Progenitor cell of endocrine pancreas (in vitro differentiated cells): Measurements from ENCODE around the gene C1QTNF1. TPM values are rescaled to one million over a fixed set of nuclear protein-coding genes. Genes with fewer than 3 reads are reported as not detected.
A peak's percentile ranks its signal among the peaks of the same experiment; 100 is the strongest.

Experiments used
- DNase-seq: peaks from one replicate; pipeline ENCODE4 v3.0.0; 2021; ENCODE audit warnings: low spot score; ENCODE audit not compliant: unreplicated experiment
- H3K27ac Mint-ChIP-seq: 2 replicates; pipeline ENCODE4 v1.8.0; 2021; ENCODE audit warnings: mild to moderate bottlenecking, moderate library complexity, mixed read lengths
- H3K27me3 Mint-ChIP-seq: 2 replicates; pipeline ENCODE4 v1.8.0; 2021; ENCODE audit warnings: mixed read lengths
- H3K36me3 Mint-ChIP-seq: 2 replicates; pipeline ENCODE4 v1.8.0; 2022; ENCODE audit warnings: mixed read lengths; ENCODE audit not compliant: insufficient read depth
- H3K4me1 Mint-ChIP-seq: 2 replicates; pipeline ENCODE4 v1.8.0; 2021; ENCODE audit warnings: low read depth, mixed read lengths
- H3K4me3 Mint-ChIP-seq: 2 replicates; pipeline ENCODE4 v1.8.0; 2021; ENCODE audit warnings: low read depth, mild to moderate bottlenecking, moderate library complexity, mixed read lengths
- H3K9me3 Mint-ChIP-seq: 2 replicates; pipeline ENCODE4 v1.8.0; 2021; ENCODE audit warnings: low read depth, mixed read lengths
- CTCF ChIP-seq: fragments of 200-600 bp; sonication (generic); IDR thresholded peaks from one replicate; pipeline ENCODE4 v1.5.0; 2021; ENCODE audit warnings: antibody characterized with exemption, mild to moderate bottlenecking; ENCODE audit not compliant: unreplicated experiment
- total RNA-seq: library from RNA; stranded (reverse); gene quantifications from 2 replicates; pipeline ENCODE4 v1.2.1, GENCODE V29; 2021

The C1QTNF1 gene
- total RNA-seq, 1 donor from 2014 or later = 0.67 TPM

- Mint-ChIP-seq H3K36me3 (peaks cover 17% of the 10 kb centered on the region), H3K4me1 (peaks cover 6% of the 10 kb centered on the region), H3K4me3 (no peak overlapping the region), H3K27ac (no peak overlapping the region), H3K9me3 (no peaks in the 10 kb centered on the region), H3K27me3 (no peaks in the 10 kb centered on the region)
- DNase-seq = no peak
- no peak for TF ChIP-seq CTCF
Observed at GRCh38 chr17:79080349-79080748, 56.4 kb downstream of the C1QTNF1 start.

GRCh38 chr17:79080761-79081290, 56.9 kb downstream of the C1QTNF1 start:
- H3K9me3 Mint-ChIP-seq = no peaks in the 10 kb centered on the region
- H3K36me3 Mint-ChIP-seq = peaks cover 17% of the 10 kb centered on the region
- peaks cover under 1% of the 10 kb centered on the region for H3K4me1 Mint-ChIP-seq
- no peaks in the 10 kb centered on the region for H3K27me3 Mint-ChIP-seq
- no peak overlapping the region for H3K27ac Mint-ChIP-seq
- no peak overlapping the region for H3K4me3 Mint-ChIP-seq
- no peak for DNase-seq
- no peak for TF ChIP-seq CTCF

GRCh38 chr17:79081571-79082276, 57.8 kb downstream of the C1QTNF1 start:
- no peaks in the 10 kb centered on the region for H3K27me3 Mint-ChIP-seq
- DNase-seq = no peak
- H3K4me1 Mint-ChIP-seq = no peaks in the 10 kb centered on the region
- H3K27ac Mint-ChIP-seq = peak overlapping the region; percentile 74
- H3K9me3 Mint-ChIP-seq = no peaks in the 10 kb centered on the region
- H3K4me3 Mint-ChIP-seq = no peak overlapping the region
- no peak for TF ChIP-seq CTCF
- H3K36me3 Mint-ChIP-seq = peaks cover 17% of the 10 kb centered on the region

- Mint-ChIP-seq H3K4me3 (no peak overlapping the region), H3K27me3 (no peaks in the 10 kb centered on the region), H3K36me3 (peaks cover 17% of the 10 kb centered on the region), H3K27ac (no peak overlapping the region), H3K4me1 (no peaks in the 10 kb centered on the region), H3K9me3 (no peaks in the 10 kb centered on the region)
- peak; percentile 54 for DNase-seq
- TF ChIP-seq CTCF = peak; percentile 75
Observed at GRCh38 chr17:79082311-79083190, 58.6 kb downstream of the C1QTNF1 start.

GRCh38 chr17:79083191-79083971, 59.4 kb downstream of the C1QTNF1 start:
- no peaks in the 10 kb centered on the region for H3K4me1 Mint-ChIP-seq
- peaks cover 17% of the 10 kb centered on the region for H3K36me3 Mint-ChIP-seq
- TF ChIP-seq CTCF = no peak
- no peaks in the 10 kb centered on the region for H3K9me3 Mint-ChIP-seq
- H3K4me3 Mint-ChIP-seq = no peak overlapping the region
- no peak for DNase-seq
- H3K27me3 Mint-ChIP-seq = no peaks in the 10 kb centered on the region
- no peak overlapping the region for H3K27ac Mint-ChIP-seq
